Measurements from ENCODE around the gene KDM5C.

GRCh38 chrX:53234484-53234883, 9.5 kb upstream of the KDM5C start:
- no peak for TF ChIP-seq CTCF (conservative IDR thresholded peaks at IDR 0.05; ENCODE audit: low read depth, low read length)
- TF ChIP-seq EZH2 (IDR thresholded peaks at IDR 0.05; ENCODE audit: borderline replicate concordance, low read depth, low read length, poor library complexity, severe bottlenecking) = no peak
